Fibroblast of skin of scalp (primary cell): ENCODE data around the gene TBX19.
"Not testable (repeated sequence)": the region's sequence is repeated elsewhere in the genome, so short reads cannot be mapped to it uniquely, and the experiment has no call there.

Experiments used
- DNase-seq: peaks from one replicate; pipeline ENCODE4 v3.0.0-alpha.2; 2013

TBX19 gene

DNA sequence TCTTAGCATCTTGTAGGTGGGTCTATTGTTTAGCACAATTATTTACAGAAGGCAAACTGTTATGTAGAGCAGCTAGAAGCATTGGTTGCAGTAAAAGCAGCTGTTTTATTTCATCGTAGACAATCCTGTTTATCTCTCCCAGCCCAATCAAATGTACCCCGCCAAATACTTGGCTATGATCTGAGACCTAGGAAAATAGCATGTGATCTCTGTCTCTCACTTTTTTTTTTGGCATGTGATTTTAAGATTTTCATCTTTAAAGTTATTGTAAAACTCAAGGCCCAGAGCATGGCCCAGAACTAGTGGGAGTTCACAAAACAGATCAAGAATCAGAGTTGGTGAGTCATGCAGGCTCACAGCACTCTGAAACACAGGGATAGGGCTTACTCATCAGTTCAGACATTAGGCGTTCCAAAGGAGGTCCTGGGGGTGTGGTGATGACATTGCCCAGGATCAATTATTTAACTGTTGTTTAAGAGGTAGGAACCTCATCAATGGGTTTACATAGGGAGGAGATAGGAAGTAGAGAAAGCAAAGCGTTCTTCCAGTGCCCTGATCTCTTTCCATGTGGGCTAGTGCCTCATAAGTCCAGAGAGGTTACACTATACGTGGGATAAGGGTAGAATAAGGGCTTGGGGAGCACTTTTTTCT is 40.2 kb downstream of the TBX19 start:
- DNase-seq: peak; percentile 83

DNA sequence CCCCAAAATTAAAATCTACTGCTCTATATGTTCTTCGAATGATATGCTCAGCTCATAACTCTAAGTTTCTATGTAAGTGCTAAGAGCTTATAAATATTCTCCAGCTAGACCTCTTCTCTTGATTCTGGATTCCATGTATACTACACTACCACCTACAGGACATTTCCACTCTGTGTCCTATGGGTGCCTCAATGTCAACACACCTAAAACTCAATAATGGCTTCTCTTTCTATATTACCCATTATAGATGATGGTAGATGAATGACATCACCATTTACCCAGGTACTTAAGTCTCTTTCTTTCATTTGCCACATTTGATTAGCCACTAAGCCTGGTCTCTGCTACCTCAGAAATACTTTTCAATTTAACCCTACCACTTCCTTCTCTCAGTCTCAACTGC is 41.3 kb downstream of the TBX19 start:
- DNase-seq: peak; percentile 38

DNA sequence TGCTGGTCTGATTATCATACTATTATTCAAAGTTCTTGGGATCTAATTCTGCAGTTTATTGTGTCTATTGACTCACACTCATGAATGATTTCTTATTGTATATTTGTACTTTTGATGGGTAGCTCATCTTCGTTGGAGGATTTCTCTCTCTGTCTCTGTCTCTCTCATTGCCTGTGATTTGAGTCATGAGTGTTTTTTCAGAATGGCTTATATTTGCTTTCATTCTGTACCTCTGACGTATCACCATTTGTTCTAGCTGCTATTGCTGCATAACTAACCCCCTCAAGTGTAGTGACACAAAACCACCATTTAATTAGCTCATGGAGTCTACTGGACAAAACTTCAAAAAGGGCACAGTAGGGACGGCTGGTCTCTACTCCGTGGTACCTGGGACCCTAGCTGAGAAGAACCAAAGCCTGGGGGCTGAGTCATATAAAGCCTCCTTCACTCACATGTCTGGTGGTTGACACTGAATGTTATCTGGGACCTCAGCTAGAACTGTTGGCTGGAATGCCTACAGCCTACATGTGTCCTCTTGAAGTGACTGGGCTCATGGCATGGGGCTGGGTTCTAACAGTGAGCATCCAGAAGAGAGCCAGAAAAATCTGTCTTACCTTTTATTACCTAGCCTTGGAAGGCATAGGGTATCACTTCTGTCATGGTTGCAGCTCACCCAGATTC is 44.2 kb downstream of the TBX19 start:
- no peak for DNase-seq

DNA sequence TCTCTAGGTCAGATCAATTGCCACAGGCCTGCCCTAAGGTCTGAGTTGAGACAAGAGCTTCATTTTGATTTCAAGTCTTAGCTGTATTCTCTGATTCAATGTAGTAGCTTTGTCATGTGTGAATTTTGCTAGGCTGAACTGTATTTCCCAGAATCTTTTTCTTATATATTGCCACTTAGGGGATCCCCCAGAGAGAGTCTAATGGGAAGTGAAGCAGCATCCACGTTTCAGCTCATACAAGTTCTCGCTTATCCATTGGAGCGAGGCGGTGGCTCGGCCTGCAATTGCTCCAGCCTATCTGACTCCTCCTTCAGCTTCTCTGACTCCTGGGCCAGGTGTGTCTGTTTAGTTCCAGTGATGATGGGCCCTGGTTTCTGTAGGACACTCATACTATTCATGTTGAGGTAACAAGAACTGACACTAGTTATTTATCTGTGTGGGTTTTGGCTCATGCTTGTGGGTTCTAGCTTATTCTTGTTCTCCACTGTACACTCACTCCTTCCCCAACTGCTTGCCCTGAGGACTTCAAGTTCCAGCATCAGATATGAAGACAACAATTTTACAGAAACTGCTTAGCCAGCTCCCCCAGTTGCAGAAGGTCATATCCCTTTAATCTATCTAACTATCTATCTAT is 48.2 kb downstream of the TBX19 start:
- DNase-seq: no peak

DNA sequence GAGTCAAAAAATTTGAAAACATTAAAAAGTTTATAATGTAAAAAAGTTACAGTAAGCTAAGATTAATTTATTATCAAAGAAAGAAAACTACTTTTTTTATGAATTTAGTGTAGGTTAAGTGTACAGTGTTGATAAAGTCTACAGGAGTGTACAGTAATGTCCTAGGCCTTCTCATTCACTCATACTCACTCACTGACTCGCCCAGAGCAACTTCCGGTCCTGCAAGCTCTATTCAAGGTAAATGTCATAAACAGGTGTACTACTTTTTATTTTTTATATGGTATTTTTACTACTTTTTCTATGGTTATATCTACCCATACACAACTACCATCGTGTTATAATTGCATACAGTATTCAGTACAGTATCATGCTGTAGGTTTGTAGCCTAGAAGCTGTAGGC is 49.6 kb downstream of the TBX19 start:
- no peak for DNase-seq

DNA sequence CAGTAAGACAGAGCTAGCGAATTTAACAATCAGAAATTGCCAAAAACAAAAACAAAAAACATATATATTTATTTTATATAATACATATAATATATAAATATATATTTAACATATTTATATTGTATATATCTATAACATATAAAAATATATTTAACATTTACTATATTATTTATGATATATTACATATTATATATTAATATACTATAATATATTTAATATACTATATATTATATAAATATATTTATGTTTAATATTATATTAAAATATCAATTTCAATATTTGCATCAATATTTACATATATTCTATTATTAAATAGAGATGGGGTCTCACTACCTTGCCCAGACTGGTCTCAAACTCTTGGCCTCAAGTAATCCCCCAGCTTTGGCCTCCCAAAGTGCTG is 50.9 kb downstream of the TBX19 start:
- no peak for DNase-seq

DNA sequence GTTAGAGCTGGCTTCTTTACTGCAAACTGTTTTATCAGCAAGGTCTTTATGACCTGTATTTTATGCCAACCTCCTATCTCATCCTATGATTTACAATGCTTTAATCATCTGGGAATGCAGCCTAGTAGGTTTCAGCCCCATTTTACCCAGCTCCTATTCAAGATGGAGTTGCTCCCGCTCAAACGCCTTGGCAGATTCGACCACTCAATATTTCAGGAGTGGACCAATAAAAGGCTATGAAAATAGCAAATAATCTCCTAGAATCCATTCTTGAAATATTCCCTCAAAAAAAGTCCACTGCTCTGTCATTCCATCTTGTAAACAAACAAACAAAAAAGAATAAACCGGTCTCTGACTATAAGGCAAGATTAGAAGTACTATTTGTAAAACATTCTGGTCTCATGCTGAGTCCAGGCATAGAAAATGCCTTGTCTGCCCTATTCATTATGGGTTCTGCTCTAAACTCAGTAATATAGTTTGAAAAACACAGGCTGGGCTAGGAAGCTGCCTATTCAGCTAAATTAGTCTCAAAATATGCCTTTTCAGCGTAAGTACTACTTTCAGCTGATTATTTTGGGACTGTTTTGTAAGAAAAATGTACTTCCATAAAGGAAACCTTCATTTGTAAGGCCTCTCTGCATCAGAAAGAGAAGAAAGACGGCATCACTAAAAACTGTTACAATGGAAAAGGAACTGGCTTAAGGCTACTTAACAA is 53.0 kb downstream of the TBX19 start:
- DNase-seq: no peak

DNA sequence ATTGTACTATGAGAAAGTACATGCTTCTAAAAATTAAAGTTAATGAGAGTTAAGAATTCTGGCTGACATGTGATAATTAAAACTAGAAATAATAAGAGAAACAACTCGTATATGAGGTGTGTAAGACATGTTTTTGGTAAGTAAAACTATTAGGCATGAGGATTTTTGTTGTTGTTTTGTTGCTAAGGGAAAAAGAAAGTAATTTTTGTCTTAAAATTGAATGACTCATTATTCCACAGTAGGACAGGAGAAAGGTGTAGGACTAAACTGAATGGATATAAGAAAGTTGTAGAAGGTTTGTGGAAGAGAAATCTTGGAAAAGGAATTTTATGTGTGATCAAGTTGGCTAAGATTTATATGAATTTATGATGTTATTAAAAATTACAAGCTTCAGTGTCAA is 54.8 kb downstream of the TBX19 start:
- no peak for DNase-seq

DNA sequence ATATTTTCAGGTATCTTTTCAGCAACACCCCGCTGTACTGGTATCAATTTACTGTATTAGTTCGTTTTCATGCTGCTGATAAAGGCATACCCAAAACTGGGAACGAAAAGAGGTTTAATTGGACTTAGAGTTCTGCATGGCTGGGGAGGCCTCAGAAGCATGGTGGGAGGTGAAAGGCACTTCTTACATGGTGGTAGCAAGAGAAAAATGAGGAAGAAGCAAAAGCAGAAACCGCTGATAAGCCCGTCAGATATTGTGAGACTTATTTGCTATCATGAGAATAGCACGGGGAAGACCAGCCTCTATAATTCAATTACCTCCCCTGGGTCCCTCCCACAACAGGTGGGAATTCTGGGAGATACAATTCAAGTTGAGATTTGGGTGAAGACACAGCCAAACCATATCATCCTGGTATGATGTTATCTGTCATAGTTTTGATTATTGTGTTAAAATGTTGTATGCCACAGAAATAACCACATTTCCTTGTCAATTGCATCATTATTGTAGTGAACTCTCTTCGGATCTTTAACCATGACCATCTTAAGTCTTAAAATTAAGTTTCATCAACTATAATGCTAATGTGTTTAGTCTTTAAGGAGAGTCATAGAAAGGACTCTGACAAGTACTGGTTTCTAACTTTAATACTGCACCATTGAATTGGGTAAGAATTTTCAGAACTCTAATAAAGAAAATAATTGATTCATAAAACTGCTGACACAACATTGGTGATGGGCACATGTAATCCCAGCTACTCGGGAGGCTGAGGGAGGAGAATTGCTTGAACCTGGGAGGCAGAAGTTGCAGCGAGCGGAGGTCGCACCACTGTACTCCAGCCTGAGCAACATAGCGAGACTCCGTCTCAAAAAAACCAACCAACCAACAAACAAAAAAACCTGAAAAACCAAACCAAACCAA is 58.2 kb downstream of the TBX19 start:
- no peak for DNase-seq

DNA sequence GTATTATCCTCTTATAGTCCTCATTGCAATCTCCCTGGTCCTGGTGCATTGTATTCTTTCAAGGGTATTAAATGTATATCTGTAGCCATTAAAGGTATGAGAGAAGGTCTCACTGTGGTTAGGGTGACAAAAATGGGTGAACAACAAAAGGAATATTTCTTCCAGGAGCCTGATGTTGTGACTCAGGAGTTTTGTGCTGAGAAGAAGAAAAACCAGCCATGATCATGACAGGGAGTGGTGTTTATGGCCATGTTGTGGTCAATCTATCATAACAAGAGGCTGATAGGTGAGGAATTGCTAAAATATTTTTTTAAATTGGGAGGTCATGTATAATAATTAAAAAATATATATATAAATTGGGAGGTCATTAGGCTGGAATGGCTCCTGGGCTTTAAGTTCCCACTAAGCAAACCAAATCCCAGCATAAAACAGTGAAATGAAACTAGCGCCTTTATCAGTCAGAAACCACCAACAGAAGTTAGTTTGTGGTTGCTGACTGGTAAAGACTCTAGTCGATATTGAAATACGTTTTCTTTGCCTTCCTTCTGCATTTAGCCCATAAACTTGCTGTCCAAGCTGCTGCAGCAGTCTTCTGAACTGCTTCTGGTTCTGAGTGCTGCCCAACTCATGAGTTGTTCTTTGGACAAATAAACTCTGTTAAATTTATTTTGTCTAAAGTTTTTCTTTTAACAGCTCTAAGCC is 60.3 kb downstream of the TBX19 start:
- no peak for DNase-seq

DNA sequence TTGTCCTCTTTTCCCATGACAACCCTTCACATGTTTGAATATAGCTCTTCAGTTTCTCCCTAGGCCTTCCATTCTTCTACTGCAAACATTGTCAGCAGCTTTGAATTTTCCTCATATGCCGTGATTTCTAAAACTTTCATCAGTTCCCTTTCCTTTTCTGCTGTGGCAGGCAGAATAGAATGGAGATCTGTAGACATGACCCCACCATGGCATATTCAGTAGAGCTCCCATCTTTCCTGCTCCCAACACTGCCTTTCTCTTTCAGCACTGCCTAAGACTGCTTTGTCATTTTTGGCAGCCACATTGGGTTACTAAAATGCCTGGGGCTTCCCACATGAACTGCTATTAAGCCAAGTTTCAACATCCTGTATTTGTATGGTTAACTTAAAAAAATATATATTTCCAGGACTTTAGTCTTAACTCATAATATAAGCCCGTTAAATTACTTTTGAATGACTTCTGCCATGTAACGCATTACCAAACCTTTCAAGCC is 60.9 kb downstream of the TBX19 start:
- peak; percentile 71 for DNase-seq

DNA sequence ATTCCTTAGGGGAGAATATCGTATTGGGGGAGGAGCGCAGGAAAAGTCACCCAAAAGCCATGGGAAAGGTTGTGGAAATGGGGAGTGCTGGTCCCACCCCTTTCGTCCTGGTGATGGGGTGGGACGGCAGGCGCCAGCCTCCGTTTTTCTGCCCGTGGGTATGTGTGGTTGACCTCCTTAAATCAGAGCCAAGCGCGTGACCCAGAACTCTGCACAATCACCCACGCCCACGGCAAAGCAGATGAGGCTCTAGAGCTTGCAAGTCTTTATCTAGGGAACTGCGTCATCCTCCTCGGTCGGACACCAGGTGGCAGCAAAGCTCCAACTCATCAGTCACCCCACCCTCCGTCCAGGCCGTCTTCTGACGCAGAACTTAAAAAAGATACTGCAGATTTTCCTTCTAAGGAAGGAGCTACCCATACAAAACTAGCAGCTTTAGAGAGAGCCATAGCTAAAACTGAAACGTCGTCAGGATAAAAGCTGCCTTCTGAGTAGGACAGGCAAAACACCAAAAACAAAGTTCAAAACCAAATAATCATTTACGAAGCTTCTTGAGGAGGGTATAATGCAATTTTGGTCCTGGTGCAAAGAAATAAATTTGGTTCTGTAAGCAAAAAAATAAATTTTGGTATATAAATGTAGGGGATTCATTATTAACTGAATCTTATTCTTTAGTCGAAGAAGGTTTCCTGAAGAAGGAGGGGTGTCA is 62.0 kb downstream of the TBX19 start:
- peak; percentile 78 for DNase-seq

DNA sequence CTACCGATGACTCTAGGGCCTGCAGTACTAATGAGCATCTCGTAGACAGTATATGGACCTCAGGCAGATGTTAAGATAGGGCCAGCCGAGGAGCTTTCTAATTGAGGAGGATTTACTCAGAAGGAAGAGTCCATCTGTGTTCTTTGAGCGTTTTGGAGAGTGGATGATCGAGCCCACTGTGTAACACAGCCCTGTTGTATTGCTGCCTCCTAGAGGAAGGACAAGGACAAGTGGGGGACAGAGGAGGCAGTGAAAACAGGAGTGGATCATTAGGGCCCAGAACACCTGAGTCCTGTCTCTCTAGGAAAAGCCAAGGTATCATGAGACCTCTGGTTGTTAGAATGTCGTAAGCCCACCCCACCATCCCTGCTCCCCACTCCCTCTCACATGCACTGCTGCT is 62.9 kb downstream of the TBX19 start:
- DNase-seq: no peak

DNA sequence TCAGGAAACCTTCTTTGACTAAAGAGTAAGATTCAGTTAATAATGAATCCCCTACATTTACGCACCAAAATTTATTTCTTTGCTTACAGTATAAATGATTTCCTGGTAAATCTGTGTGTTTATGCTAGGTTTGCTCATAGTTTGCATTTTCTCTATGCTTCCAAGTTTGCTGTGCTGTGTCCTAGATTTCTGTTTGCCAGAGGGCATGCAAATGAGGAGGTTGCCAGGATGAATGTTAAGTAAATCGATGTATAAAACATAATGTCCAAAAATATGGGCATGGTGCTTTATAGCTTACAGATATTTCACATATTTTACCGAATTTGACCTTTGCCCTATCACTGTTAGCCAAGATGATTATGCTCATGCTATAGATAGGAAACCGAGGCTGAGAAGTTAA is 63.8 kb downstream of the TBX19 start:
- no peak for DNase-seq

DNA sequence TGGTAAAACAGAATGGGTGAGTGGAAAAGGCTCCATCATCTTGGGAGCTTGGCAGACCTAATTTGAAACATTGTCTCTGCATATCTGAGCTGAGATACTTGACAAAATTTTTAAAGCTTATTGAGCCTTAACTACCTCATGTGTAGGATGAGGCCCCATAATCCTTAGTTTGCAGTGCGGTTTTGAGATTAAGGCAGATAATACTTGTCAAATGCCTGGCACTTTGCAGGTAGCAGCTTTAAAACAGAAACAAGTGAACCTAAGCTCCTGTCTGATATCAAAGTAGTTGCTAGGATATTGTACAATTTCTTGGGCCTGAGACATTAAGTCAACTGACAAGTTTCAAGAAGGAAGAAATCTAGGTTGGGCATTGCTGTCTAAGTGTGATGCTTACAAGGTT is 65.3 kb downstream of the TBX19 start:
- no peak for DNase-seq

DNA sequence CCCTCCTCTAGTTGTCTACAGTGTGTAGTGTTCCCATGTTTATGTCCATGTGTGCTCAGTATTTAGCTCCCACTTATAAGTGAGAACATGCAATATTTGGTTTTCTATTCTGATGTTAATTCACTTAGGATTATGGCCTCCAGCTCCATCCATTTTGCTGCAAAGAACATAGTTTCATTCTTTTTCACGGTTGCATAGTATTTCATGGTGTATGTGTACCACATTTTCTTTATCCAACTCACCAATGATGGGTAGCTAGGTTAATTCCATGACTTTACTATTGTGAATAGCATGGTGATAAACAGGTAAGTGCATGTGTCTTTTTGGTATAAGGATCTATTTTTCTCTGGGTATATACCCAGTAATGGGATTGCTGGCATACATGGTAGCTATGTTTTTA is 67.0 kb downstream of the TBX19 start:
- DNase-seq: no peak

DNA sequence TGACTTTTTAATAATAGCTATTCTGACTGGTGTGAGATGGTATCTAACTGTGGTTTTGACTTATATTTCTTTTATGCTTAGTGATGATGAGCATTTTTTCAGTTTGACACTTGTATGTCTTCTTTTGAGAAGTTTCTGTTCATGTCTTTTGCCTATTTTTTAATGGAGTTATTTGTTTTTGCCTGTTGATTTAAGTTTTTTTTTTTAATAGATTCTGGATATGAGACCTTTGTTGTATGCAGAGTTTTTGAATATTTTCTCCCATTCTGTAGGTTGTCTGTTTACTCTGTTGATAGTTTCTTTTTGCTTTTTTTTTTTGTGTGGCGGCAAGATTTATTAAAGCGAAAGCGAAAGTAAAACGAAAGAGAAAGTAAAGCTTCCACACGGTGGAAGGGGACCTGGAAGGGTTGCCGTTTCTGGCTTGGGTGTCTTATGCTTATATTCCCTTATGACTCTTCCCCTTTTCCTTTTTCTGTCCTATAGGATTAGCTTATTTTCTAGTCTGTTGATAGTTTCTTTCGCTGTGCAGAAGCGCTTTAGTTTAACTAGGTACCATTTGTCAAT is 67.6 kb downstream of the TBX19 start:
- peak; percentile 11 for DNase-seq

DNA sequence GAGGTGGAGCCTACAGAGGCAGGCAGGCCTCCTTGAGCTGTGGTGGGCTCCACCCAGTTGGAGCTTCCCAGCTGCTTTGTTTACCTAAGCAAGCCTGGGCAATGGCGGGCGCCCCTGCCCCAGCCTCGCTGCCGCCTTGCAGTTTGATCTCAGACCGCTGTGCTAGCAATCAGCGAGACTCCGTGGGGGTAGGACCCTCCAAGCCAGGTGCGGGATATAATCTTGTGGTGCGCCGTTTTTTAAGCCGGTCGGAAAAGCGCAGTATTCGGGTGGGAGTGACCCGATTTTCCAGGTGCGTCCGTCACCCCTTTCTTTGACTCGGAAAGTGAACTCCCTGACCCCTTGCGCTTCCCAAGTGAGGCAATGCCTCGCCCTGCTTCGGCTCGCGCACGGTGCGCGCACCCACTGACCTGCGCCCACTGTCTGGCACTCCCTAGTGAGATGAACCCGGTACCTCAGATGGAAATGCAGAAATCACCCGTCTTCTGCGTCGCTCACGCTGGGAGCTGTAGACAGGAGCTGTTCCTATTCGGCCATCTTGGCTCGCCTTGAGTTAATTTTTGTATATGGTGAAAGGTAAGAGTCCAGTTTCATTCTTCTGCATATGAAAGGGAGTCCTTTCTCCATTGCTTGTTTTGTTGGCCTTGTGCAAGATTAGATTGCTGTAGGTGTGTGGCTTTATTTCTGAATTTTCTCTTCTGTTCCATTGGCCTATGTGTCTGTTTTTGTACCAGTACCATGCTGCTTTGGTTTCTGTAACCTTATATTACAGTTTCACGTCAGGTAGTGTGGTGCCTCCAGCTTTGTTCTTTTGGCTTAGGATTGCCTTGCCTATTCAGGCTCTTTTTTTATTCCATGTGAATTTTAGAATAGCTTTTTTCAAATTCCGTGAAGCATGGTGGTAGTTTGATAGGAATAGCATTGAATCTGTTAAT is 73.9 kb downstream of the TBX19 start:
- not testable (repeated sequence) for DNase-seq
